NT2/D1 (cell line): Measurements from ENCODE around the gene SETD7.

Experiments used
- SUZ12 ChIP-seq: IDR thresholded peaks from 2 replicates; pipeline ENCODE4 v1.6.1; 2011; ENCODE audit not compliant: insufficient read length, insufficient read depth; ENCODE audit errors: extremely low read depth
- YY1 ChIP-seq: IDR thresholded peaks from 2 replicates; pipeline ENCODE4 v1.6.1; 2011; ENCODE audit not compliant: insufficient read length, insufficient read depth
- ZNF274 ChIP-seq: IDR thresholded peaks from 2 replicates; pipeline ENCODE4 v1.6.1; 2011; ENCODE audit warnings: mild to moderate bottlenecking, low read depth, low read length

DNA sequence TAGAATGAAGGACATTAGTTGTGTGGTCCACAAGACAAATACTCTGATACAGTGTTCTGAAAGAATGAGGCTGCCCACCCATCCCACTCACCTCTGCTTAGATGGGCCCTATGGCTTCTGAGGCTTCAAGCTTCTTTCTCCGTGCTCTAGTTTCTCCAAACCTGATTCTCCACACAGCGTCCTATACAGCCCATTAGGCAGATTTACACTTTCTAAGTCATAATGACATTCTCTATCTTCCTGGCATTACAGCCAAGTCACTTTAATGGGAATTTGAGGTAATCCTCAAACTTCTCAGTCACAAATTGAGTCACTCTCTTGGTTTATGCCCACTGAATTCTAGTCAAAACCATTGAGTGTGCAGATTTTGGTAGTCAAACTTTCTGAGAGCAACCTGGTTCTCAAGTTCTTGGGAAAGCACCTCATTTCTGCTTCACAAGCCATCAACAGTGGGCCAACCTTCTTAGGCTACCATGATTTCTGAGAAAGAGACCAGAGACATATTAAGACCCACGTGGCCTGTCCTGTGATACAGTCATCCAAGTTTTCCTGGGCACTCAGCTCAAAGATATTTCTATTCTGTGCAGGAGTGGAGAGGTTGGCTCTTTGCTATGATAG is 6.2 kb upstream of the SETD7 start:
- TF ChIP-seq ZNF274 (no peak), YY1 (no peak), SUZ12 (no peak)
